ENCODE data around the gene MMP17. TPM values are rescaled to one million over a fixed set of nuclear protein-coding genes. Genes with fewer than 3 reads are reported as not detected.

MMP17 gene
- 14.1 and 26.8 TPM in 2 replicates for total RNA-seq (ENCODE audit: low replicate concordance)
- long read RNA-seq, result 0 reads

GRCh38 chr12:131827961-131828534 is at the start of gene MMP17:
Gene MMP17 (plus strand): TSS chr12:131828393. CDS start chr12:131828495, 102 bp downstream.
- Mint-ChIP-seq H3K27me3 (peaks cover 48% of the 10 kb centered on the region), H3K9me3 (no peaks in the 10 kb centered on the region), H3K27ac (no peak within 1 kb of the TSS), H3K36me3 (no peaks in the 10 kb centered on the region), H3K4me3 (peak within 1 kb of the TSS; percentile 80), H3K4me1 (ENCODE audit: unreplicated experiment) (peaks cover 4% of the 10 kb centered on the region)
- no peak for TF ChIP-seq CTCF (conservative IDR thresholded peaks at IDR 0.05)
- peak; percentile 73 for DNase-seq (ENCODE audit: extremely low spot score, unreplicated experiment)

- Mint-ChIP-seq H3K4me3 (no peak overlapping the region), H3K4me1 (ENCODE audit: unreplicated experiment) (peaks cover 3% of the 10 kb centered on the region), H3K27me3 (no peaks in the 10 kb centered on the region), H3K27ac (no peak overlapping the region), H3K9me3 (no peaks in the 10 kb centered on the region), H3K36me3 (peaks cover 10% of the 10 kb centered on the region)
- no peak for TF ChIP-seq CTCF (conservative IDR thresholded peaks at IDR 0.05)
- no peak for DNase-seq (ENCODE audit: extremely low spot score, unreplicated experiment)
These were observed 49.2 kb upstream of the MMP17 start for GRCh38 chr12:131779027-131779426.

- no peak for DNase-seq (ENCODE audit: extremely low spot score, unreplicated experiment)
- peaks cover 22% of the 10 kb centered on the region for H3K36me3 Mint-ChIP-seq
- TF ChIP-seq CTCF (conservative IDR thresholded peaks at IDR 0.05), result no peak
- H3K9me3 Mint-ChIP-seq, result no peaks in the 10 kb centered on the region
- peaks cover 10% of the 10 kb centered on the region for H3K4me1 Mint-ChIP-seq (ENCODE audit: unreplicated experiment)
- H3K4me3 Mint-ChIP-seq, result no peak overlapping the region
- peak overlapping the region; percentile 39 for H3K27ac Mint-ChIP-seq
- no peaks in the 10 kb centered on the region for H3K27me3 Mint-ChIP-seq
These were observed 46.1 kb upstream of the MMP17 start for GRCh38 chr12:131782061-131782460.

GRCh38 chr12:131783915-131784541 is 44.2 kb upstream of the MMP17 start:
- no peaks in the 10 kb centered on the region for H3K27me3 Mint-ChIP-seq
- H3K9me3 Mint-ChIP-seq, result no peaks in the 10 kb centered on the region
- no peak overlapping the region for H3K4me3 Mint-ChIP-seq
- H3K36me3 Mint-ChIP-seq, result peaks cover 17% of the 10 kb centered on the region
- TF ChIP-seq CTCF (conservative IDR thresholded peaks at IDR 0.05), result no peak
- no peak for DNase-seq (ENCODE audit: extremely low spot score, unreplicated experiment)
- H3K27ac Mint-ChIP-seq, result peak overlapping the region; percentile 74
- peaks cover 10% of the 10 kb centered on the region for H3K4me1 Mint-ChIP-seq (ENCODE audit: unreplicated experiment)

- Mint-ChIP-seq H3K27me3 (no peaks in the 10 kb centered on the region), H3K36me3 (peaks cover 20% of the 10 kb centered on the region), H3K4me3 (no peak overlapping the region), H3K9me3 (no peaks in the 10 kb centered on the region), H3K4me1 (ENCODE audit: unreplicated experiment) (peaks cover 10% of the 10 kb centered on the region), H3K27ac (no peak overlapping the region)
- no peak for DNase-seq (ENCODE audit: extremely low spot score, unreplicated experiment)
- no peak for TF ChIP-seq CTCF (conservative IDR thresholded peaks at IDR 0.05)
These were observed 43.1 kb upstream of the MMP17 start for GRCh38 chr12:131784909-131785762.

Data from type B pancreatic cell (in vitro differentiated cells).